Ishikawa (cell line): ENCODE results near the gene MAP1LC3A.

Experiments used
- CEBPB ChIP-seq: IDR thresholded peaks from 2 replicates; pipeline ENCODE4 v1.6.1; 2012
- CREB1 ChIP-seq: IDR thresholded peaks from 2 replicates; pipeline ENCODE4 v1.6.1; 2012; ENCODE audit warnings: low read depth
- EGR1 ChIP-seq: IDR thresholded peaks from 2 replicates; pipeline ENCODE4 v1.6.1; 2012
- EP300 ChIP-seq: IDR thresholded peaks from 2 replicates; pipeline ENCODE4 v1.6.1; 2012; ENCODE audit warnings: borderline replicate concordance
- FOXM1 ChIP-seq: IDR thresholded peaks from 2 replicates; pipeline ENCODE4 v1.6.1; 2012; ENCODE audit warnings: low read depth, borderline replicate concordance
- MAX ChIP-seq: IDR thresholded peaks from 2 replicates; pipeline ENCODE4 v1.6.1; 2012
- NFIC ChIP-seq: IDR thresholded peaks from 2 replicates; pipeline ENCODE4 v1.6.1; 2012
- RAD21 ChIP-seq: IDR thresholded peaks from 2 replicates; pipeline ENCODE4 v1.6.1; 2012; ENCODE audit warnings: low read depth
- REST ChIP-seq: IDR thresholded peaks from 2 replicates; pipeline ENCODE4 v1.6.1; 2012; ENCODE audit warnings: low read depth, mild to moderate bottlenecking
- TAF1 ChIP-seq: IDR thresholded peaks from 2 replicates; pipeline ENCODE4 v1.6.1; 2012; ENCODE audit warnings: low read depth, mild to moderate bottlenecking
- TCF12 ChIP-seq: IDR thresholded peaks from 2 replicates; pipeline ENCODE4 v1.6.1; 2012; ENCODE audit warnings: low read depth
- TEAD4 ChIP-seq: IDR thresholded peaks from 2 replicates; pipeline ENCODE4 v1.6.1; 2012
- YY1 ChIP-seq: IDR thresholded peaks from 2 replicates; pipeline ENCODE4 v1.6.1; 2012; ENCODE audit warnings: low read depth
- ZBTB7A ChIP-seq: IDR thresholded peaks from 2 replicates; pipeline ENCODE4 v1.6.1; 2012; ENCODE audit warnings: low read depth
- TF ChIP-seq, protein P1 (sequence below): IDR thresholded peaks from 2 replicates; pipeline ENCODE4 v1.6.1; 2012

The MAP1LC3A gene

GRCh38 chr20:34558320-34559218, at the start of gene MAP1LC3A:
TSS of gene MAP1LC3A (plus strand) at chr20:34558718. CDS start at chr20:34558869, 151 bp downstream.
- TF ChIP-seq TCF12 (0 out of 2 replicates have a peak, but pooled peaks have one; percentile 17), MAX (peak; percentile 62), REST (no peak), CREB1 (peak; percentile 89), FOXM1 (no peak), EP300 (no peak), TEAD4 (no peak), TAF1 (no peak), CEBPB (no peak), EGR1 (no peak), YY1 (no peak), RAD21 (no peak), NFIC (no peak), ZBTB7A (peak; percentile 24; the same call in 1 of the 2 replicates)
- TF ChIP-seq, protein P1, sequence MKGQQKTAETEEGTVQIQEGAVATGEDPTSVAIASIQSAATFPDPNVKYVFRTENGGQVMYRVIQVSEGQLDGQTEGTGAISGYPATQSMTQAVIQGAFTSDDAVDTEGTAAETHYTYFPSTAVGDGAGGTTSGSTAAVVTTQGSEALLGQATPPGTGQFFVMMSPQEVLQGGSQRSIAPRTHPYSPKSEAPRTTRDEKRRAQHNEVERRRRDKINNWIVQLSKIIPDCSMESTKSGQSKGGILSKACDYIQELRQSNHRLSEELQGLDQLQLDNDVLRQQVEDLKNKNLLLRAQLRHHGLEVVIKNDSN, result no peak

DNA sequence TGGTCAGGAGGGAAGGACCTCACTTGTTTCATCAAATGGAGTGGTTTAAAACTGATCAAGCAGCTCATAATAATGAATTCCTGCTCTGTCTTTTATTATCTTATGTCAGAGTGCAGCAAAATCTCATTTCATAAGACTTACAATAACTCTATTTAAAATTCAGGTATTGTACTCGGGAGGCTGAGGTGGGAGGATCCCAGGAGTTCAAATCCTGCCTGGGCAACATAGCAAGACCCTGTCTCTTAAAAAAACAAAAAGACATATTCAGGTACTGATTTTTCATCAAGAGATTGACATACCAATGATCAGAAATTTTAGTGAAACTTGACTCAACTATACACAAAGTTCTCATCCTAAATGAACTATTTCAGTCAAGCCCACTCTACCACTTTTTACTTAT, 47.9 kb upstream of the MAP1LC3A start:
- TF ChIP-seq MAX (no peak), REST (no peak), EGR1 (no peak), CREB1 (no peak), YY1 (no peak), TCF12 (no peak), RAD21 (no peak), NFIC (no peak), TEAD4 (no peak), ZBTB7A (no peak)

DNA sequence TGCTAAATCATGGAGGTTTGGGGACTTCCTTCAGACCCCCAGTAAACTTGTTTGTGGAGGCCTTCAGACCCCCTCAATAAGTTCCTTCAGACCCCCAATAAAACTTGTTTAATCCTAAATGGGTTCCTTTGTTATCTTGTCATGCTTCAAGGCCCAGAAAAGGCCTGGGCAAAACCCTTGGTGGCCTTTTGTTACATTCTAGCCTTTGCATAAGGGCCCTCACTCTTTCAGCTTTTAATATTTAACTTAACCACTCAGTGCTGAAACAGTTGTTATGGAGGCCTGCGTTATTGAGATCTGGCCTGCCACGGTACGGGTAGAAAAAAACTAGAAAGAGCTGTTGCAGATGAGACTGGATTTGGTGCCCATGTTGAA, 46.6 kb upstream of the MAP1LC3A start:
- TF ChIP-seq ZBTB7A, result no peak
- TF ChIP-seq TAF1, result no peak
- TF ChIP-seq, protein P1, result no peak
- TF ChIP-seq CREB1, result no peak
- no peak for TF ChIP-seq NFIC
- TF ChIP-seq EGR1, result no peak
- no peak for TF ChIP-seq TCF12
- no peak for TF ChIP-seq RAD21
- no peak for TF ChIP-seq MAX
- TF ChIP-seq CEBPB, result no peak
- no peak for TF ChIP-seq REST
- TF ChIP-seq FOXM1, result no peak
- no peak for TF ChIP-seq TEAD4

DNA sequence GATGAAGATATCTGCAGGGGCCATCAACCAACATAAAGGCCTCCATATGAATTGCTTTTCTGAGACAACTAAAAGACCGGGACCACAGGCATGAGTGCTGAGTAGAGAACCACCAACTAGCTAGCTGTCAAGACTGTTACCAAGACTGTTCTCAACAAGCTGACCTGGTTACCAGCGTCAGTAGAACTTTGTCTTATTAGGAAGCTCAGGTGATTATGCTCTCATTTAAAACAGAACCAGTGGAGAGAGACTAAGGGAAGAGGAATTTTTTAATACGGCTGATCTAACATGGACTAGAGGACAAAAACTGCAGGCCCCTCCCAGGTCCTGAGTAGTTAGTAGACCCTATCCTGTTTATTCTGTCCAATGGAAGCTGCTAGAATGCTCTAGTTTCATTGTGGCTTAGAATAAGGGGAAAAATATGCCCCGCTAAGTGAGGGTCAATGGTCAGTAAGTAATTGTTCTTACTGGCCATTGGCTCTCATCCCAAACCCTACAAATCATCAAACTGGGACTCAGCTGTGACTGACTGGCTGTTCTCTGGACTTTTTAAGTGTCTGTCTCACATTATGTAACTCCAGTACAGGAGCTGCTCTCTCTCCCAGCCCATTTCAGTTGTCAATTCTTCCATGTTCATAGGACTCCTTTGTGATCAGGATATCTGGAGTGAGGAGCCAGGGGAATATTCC, 46.1 kb upstream of the MAP1LC3A start:
- TF ChIP-seq, protein P1, result no peak
- TF ChIP-seq EGR1, result no peak
- no peak for TF ChIP-seq TAF1
- no peak for TF ChIP-seq RAD21
- no peak for TF ChIP-seq TEAD4
